Peyer's patch (tissue), 4 donors: ENCODE data around the gene PDE11A.

Source experiments
- CTCF ChIP-seq, 6 experiments: fragments of 450-650 bp in 4 of 6; fragments of 200-600 bp in 2 of 6; sonication (generic) in 1 of 6; IDR thresholded peaks; one replicate each; pipeline ENCODE4 v1.5.1; 2017 to 2019; ENCODE audit warnings: antibody characterized with exemption in 6 of 6, mild to moderate bottlenecking in 3 of 6, moderate library complexity in 1 of 6
- POLR2A ChIP-seq, 2 donors: fragments of 450-650 bp; IDR thresholded peaks; one replicate each; pipeline ENCODE4 v1.5.1; 2017; ENCODE audit warnings: antibody characterized with exemption in 2 of 2, mild to moderate bottlenecking in 2 of 2, moderate library complexity in 2 of 2

- TF ChIP-seq CTCF (IDR thresholded peaks at IDR 0.05) (no peak), POLR2A (IDR thresholded peaks at IDR 0.05) (no peak)
Observed at GRCh38 chr2:177703159-177703558, 369.4 kb downstream of the PDE11A start.
